COLO829 (cell line): ENCODE measurements around the gene TNNT2.

Experiments used
- DNase-seq: peaks from one replicate; pipeline ENCODE4 v3.0.0; 2012; ENCODE audit warnings: low spot score

TNNT2 gene

DNA sequence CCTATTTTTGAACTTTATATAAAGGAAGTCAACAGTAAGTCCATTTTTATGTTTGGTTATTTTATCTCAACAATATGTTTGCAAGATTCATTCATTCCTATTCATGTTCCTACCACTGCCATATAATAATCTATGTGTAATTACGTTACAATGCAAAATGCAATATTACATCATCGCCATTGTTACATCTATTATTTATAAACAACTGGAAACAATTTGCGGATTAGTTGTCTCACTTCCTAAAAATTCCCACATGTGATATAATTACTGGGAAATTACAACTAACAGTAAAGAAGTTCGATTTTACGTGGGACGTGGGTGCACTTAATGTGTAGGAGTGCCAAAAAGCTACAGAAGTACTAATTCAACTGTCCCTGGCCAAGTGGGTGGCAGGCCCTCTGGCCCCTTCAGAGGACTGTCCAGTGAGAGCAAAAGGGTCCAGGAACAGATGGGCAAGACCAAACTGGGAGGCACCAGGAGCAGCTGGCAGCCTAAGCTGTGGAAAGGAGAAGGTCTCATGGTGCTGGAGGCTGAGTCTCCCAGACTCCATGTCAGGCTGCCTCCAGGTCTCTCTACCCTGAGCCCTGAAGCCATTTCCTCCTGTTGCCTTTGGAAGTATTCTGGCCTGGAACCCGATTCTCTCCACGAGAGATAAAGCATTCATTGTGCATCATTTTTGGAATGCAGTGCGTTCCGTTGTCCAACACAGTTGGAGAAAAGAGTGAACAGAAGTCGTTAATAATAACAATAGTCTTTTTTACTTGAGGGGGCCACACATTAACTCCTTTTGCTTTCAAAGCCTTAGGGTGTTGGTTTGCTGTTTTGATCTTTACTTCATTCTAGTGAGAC is 42.9 kb downstream of the TNNT2 start:
- DNase-seq, result peak; percentile 72

DNA sequence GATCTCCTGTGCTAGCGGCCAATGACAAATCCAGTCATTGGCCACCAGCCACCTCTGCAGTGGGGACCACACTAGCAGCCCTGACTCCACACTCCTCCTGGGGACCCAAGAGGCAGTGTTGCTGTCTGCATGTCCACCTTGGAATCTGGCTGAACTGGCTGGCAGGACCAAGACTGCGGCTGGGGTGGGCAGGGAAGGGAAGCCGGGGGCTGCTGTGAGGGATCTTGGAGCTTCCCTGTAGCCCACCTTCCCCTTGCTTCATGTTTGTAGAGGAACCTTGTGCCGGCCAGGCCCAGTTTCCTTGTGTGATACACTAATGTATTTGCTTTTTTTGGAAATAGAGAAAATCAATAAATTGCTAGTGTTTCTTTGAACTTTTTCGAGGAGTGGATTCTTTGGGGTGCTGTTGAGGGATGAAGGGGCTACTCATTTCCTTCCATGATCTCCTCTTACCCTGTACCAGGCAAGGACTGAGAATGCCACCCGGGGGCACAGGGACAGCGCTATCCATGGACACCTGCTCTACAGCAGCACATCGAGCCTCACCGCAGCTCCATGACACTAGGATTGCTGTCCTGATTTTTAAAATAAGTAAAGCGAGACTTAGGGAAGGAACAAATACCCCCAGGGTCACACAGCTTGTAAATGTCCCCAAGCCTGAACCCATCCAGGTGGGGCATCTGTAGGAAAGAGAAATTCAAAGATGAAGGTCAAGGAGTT is 44.7 kb downstream of the TNNT2 start:
- no peak for DNase-seq

DNA sequence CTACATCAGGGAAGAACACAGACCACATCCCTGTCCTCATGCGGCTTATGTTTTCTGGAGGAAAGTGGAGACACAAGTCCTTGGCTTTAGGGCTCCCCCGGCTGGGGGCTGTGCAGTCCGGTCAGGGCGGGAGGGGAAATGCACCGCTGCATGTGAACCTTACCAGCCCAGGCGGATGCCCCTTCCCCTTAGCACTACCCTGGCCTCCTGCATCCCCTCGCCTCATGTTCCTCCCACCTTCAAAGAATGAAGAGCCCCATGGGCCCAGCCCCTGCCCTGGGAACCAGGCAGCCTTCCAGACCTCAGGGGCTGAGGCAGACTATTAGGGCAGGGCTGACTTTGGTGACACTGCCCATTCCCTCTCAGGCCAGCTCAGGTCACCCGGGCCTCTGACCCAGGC is 45.5 kb downstream of the TNNT2 start:
- no peak for DNase-seq

DNA sequence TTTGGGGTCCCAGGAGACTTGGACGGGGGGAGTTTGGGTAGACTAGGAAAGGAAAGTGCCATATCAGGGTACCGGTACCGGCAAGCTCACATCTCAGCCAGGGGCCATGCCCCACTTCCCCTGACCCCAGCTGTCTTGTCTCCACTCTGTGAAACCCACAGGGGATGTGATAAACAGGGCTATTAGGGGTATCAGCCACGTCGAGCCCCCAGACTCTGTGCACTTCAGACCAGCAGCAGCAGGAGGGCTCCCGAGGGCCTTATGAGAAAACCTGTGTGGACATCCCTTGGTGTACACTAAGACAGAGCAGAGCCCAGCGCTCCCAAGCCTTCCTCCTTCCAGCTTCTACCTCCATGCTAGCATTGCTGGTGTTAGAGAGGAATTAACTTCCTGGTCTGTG is 46.3 kb downstream of the TNNT2 start:
- DNase-seq, result no peak

DNA sequence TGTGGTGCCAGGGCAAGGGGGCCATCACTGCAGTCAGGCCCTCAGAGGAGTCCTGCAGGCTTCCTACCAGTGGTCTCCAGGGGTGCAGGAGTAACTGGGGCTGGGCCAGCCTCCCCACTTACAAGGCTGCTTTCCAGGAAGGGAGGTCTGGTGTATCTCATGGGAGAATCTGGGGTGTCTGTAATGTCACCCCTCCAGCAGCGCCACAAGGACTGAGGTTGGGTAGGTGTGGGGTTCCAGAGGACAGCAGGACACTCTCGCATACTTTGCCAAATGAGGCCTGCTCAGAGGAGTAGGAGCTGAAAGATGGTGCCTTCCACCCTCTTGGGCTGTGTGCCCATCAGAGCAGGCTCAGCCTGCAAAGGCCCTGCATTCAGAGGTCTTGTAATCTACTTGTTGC is 46.9 kb downstream of the TNNT2 start:
- DNase-seq, result no peak

DNA sequence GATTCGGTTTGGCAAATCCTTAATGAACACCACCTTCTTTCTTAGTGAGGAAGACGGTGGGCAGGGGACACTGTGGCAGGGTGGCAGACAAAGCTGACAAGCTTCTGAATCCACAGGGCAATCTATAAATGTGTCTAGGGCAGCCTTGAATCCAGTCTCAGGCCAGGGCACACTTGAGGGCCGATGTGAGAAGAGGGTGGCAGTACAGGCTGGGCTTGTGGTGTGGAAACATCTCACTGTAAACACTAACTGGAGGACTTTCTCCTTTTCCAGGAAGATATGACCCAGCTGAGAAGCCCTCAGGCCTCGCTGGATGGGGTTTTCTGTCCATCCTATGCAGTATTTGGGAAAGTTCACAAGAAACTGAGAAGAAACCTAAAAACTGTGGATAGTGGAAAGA is 47.7 kb downstream of the TNNT2 start:
- no peak for DNase-seq

DNA sequence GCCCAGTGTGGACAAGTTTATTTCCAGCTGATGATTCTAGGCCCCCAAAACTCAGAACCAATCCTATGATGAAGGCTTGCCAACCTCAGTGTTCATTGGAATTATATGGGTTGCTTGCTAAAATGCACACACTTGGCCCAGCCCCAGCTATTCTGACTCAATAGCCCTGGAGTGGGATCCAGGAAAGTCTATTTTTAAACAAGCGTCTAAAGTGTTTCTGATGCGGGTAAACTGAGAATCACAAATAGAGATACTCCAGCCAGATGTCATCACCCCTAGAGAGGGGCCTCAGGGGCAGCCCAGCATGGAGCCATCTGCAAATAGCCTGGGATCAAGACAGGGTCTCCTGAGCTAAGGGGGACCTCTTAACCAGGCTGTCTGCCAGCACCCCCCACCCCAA is 48.2 kb downstream of the TNNT2 start:
- no peak for DNase-seq

DNA sequence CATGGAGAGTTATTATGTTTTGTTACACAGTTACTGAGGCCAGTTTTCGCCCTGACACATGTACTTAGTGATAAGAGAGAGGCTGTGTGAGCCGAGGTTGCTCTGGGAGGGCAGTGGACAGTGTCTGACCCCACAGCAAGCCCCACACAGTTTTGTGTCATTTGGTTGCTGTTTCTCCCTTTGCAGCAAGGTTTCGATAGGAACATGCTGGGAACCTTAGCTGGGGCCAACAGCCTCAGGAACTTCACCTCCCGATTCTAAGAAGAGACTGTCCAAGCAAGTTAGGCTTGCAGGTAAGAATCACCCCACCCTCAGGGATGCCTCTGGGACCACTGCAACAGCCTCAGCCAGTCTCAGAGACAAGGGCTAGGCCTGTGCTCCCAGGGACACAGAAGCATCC is 48.9 kb downstream of the TNNT2 start:
- no peak for DNase-seq

DNA sequence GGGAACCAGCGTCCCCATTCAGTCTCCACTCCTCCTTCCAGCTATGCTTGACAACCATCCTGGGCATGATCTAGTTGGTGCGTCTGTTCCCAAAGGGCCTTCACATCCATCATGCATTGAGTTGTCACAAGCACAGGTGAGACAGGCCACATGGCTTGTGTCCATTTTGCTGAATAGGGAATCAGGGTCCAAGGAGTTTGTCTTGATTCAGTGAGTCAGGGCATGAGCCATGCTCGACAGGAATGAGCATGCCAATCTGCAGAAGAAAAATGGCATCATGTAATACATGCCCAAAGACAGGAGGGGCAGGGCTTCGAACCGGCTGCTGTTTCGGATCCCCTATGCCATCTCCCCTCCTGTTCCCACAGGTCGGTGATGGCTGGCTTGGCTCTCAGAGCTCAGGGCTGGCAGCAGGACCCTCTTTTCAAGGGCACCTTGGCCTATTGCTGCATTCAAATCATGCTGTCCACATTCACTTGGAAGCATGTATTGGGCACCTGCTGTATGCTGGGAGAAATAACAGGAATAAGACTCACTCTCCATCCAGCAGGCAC is 49.7 kb downstream of the TNNT2 start:
- DNase-seq, result no peak

DNA sequence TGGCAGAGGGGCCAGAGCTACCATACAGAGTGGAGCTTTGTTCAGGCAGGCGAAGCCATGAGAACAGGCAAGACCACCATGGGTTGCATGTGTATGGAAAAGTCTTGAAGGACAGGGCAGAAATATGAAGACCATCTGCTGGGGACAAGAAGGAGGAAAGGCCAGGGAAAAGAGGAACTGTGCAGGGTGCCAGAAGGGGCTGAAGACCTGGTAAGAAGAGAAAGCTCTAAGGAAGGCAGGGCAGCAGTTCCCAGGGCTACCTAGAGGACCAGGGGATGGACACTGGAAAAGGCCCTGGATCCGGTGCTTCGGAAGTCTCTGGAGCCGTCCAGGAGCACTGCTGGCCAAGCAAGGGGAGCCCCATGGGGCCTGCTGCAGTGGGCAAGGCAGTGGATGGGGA is 50.8 kb downstream of the TNNT2 start:
- no peak for DNase-seq

DNA sequence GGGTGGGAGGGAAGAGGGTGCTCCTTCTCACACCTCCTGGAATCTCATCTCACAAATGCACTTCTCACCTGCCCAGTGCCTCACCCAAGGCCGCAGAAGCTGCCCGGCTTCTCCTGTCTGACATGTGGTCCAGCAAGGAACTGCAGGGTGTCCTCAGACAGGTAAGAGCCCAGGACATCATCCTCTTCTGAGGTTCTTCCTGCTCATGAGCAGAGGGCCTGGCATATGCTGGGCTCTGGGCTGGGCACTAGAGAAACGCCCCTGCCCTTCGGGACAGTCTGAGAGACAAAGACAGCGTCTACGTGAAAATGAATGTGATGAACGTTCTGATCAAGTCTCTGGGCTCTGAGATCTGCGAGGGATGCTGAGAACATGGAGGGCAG is 51.8 kb downstream of the TNNT2 start:
- DNase-seq, result no peak

DNA sequence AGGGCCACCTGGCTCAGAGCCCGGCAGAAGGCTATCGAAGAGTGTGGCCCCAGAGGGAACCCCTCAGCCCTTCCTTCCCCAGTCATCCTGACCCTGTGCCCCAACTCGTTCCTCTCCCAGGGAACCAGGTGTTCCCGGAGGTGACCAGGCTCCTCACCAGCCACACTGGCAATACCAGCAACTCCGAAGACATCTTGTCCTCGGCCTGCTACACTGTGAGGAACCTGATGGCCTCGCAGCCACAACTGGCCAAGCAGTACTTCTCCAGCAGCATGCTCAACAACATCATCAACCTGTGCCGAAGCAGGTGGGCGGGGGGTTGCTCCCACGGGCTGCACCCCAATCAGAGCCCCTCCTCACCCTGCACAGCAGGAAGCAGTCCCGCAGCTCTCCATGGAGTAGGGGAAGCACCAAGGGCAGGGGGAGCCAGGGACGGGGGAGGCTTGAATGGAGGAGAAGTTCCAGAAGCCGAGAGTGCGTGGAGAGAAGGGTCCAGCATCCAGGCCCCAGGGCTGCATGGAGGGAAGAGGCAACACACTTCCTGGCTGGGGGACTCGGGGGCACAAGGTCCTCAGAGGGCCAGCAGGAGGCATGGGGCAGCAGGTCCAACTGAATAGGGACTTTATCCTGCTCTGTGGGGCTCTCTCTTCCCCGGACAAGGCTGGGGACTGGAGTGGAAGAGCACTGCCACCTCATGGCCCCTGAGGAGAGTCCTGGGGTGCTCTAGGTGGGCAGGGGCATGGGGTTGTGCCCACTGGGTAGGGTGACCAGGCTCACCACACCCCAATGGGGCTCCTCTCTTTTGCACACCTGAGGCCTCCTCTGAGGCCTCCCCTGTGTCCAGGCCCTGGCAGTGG is 52.4 kb downstream of the TNNT2 start:
- DNase-seq, result no peak

DNA sequence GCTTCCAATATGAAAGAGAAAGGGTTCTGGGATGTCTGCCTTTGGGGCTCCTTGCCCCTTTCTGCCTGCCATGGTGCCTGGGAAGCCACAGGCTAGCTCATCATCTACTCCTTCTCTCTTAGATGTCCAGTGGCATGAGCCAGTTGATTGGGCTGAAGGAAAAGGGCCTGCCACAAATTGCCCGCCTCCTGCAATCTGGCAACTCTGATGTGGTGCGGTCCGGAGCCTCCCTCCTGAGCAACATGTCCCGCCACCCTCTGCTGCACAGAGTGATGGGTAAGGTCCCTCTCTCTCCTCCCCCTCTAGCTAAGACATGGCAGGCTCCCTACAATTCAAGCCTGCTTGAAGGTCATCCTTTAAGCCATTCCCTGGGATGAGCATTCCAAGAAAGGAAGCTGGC is 53.2 kb downstream of the TNNT2 start:
- no peak for DNase-seq

DNA sequence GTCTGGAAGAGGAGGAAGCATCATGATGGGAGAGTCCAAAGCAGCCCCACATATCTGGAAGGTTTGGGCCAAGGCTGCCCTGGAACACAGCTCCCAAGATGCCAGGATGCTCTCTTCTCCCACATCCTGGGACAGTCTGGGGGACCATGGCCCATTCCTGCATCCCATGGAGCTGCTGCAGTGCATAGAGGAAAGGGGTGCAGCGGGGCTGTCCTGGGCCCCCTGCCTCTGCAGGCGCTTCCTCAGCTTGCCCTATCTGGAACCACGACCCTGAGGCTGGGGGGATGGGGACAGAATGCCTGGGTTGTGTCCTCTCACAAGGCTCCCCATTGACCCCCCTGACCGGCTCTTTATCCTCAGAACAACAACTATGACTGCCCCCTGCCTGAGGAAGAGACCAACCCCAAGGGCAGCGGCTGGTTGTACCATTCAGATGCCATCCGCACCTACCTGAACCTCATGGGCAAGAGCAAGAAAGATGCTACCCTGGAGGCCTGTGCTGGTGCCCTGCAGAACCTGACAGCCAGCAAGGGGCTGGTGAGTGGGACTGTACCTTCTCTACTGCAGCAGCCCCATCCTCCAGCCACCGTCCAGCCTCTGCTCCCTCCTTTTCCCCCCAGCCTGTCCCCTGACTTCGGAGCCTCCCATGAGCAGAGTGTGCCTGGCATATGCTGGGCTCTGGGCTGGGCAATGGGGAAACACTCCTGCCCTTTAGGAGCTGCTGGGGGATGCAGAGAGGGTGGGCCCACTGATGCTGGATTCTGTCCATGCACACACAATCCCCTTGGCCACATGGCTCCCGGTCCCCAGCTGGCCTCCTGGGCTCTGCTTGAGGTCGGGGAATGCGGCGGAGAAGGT is 54.6 kb downstream of the TNNT2 start:
- DNase-seq, result no peak

DNA sequence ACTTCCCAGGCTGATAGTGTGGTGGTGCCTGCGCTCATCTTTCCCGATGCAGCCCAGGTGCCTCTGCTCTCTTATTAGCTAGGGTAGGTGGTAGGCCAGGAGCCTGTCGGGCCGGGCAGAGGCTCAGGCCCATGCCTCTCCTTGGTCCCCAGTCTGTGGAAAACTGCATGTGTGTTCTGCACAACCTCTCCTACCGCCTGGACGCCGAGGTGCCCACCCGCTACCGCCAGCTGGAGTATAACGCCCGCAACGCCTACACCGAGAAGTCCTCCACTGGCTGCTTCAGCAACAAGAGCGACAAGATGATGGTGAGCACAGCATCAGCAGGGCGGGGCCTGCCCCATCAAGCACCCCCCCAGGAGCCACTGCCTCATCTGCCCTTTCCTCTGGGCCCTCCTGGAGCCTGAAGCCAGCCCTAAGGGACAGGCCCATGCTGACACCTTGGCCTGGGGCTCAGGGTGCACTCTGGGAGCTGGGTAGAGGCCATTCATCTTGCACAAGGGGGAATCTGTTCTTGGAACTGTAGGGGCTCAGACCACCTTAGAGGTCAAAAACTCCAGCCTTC is 55.6 kb downstream of the TNNT2 start:
- DNase-seq, result no peak

DNA sequence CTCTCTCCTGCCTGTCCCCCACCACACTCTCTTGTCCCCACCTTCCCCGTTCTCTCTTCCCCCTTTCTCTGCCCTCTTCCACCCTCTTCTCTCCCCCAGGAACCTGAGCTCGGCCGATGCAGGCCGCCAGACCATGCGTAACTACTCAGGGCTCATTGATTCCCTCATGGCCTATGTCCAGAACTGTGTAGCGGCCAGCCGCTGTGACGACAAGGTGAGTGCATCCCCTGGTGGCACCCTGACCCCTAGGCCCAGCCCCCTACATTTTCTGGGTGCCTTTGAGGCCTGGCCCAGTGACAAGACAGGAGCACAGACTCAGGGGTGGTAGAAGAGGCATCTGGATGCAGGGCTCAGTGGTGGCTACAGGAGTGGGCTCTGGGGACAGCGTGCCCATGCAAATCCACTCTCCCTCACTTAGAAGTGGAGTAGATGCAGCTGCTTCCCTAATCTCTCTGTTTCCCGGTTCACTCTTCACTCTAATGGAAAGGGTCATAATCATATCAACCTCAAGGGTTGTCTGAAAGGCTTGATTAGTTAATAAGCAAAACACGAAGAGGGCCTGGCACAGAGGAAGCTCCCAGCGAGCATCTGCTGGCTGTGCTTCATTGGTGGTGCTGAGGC is 57.2 kb downstream of the TNNT2 start:
- DNase-seq, result no peak

DNA sequence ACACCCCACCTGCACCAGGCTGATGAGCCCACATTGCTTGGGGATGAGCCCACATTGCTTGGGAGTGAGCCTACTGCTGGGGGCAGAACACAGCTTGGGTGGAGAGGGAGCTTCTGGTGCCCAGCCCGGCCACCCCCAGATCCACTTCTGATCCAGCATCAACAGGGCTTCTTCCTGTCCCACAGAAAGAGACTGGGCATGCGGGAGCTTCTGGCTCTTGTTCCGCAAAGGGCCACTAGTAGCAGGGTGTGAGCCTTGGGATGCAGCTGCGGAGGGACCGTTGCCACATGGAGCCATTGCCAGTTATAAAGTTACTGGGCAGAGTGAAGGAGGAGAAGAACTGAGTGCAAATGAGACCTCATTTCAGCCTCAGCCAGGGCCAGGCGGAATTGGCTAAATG is 57.8 kb downstream of the TNNT2 start:
- DNase-seq, result no peak

DNA sequence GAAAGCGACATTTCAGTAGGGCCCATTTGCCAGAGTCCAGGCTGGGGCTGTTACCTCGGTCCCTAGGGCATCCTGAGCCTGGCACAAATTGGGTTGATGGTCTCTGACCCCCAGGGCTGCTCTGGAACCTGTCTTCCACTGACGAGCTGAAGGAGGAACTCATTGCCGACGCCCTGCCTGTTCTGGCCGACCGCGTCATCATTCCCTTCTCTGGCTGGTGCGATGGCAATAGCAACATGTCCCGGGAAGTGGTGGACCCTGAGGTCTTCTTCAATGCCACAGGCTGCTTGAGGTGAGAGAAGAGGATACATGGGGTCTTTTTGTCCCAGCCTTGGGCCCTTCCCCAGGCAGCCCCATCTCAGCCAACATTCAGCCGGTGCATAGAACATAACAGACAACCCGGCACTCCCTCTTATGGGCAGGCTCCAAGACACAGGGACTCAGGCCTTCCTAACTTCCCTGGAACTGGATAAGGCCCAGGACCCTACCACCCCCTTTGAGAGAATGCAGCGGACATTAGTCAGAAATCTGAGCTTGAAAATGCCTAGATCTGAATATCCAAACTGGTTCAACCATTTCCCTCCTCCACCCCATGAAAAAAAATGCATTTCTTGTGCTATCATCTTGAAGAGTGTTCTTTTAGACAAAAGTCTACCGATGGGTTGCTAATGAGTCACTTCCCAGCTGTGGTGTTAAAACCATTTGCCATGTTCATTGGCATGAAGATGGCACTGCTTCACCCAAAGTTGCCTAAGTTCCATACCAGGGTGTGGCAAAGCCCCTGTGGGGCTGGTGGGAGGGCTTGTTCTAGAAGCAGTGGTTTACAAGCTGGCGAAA is 58.8 kb downstream of the TNNT2 start:
- DNase-seq, result no peak

DNA sequence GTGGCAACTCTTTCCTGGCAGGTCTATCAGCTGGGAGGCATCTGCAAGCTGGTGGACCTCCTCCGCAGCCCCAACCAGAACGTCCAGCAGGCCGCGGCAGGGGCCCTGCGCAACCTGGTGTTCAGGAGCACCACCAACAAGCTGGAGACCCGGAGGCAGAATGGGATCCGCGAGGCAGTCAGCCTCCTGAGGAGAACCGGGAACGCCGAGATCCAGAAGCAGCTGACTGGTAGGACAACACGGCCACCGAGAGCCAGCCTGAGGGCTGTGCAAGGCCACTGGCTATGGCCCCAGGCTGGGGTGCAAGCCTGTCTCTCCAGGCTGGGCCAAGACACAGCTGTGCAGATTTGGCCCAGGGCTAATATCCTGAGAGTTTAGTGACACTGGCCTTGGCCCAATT is 59.9 kb downstream of the TNNT2 start:
- no peak for DNase-seq

DNA sequence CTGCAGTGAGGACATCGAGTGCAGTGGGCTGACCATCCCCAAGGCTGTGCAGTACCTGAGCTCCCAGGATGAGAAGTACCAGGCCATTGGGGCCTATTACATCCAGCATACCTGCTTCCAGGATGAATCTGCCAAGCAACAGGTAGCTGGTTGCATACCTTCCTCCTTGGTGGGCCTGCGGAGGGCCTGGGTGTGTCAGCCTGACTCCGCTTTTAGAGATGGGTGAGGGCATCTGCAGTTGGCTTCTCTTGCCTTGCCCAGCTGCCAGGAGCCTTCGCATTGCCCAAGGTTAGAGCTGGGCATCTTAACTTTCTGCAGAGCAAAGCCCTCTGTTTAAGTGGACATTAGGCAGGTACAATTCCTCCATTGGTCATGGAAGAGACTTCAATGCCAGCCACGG is 60.9 kb downstream of the TNNT2 start:
- DNase-seq, result no peak
